IMR-90 (cell line): Measurements from ENCODE around the gene TTC7B. TPM values are rescaled to one million over a fixed set of nuclear protein-coding genes. Genes with fewer than 3 reads are reported as not detected.

ENCODE experiments used
- ATAC-seq: fragments of 200-7000 bp; cut with Tn5 transposase; 2 replicates; pipeline ENCODE4 v1.9.1; 2020; ENCODE audit warnings: low read depth, mild to moderate bottlenecking, moderate library complexity
- BruUV-seq: library from RNA; stranded (reverse); fragments of 400-500 nt; replicated peaks from 2 replicates; lab custom pipeline; 2021; lab: Mats Ljungman, UMichigan
- CTCF ChIA-PET: fragments of 300-600 bp; formaldehyde crosslinking; extraction: SDS; loops from one replicate; lab custom pipeline; 2021; ENCODE audit warnings: antibody characterized with exemption; lab: Yijun Ruan, JAX
- POLR2A ChIA-PET: fragments of 300-600 bp; sonication (Branson Sonifier 250); formaldehyde crosslinking; loops from one replicate; lab custom pipeline; 2022; ENCODE audit warnings: antibody characterized with exemption; ENCODE audit not compliant: unreplicated experiment; lab: Charles Lee
- DNase-seq: peaks from one replicate; pipeline ENCODE4 v3.0.0; 2013
- H2AFZ ChIP-seq: replicated peaks from 2 replicates; pipeline ENCODE3; 2013; ENCODE audit warnings: low read length, mild to moderate bottlenecking; ENCODE audit not compliant: poor library complexity
- H2AK5ac ChIP-seq: 2 replicates; pipeline ENCODE4 v1.6.1; 2013; ENCODE audit warnings: low read depth, low read length, inconsistent platforms
- H2AK9ac ChIP-seq: replicated peaks from 2 replicates; pipeline ENCODE3; 2013; ENCODE audit warnings: mild to moderate bottlenecking, low read depth, low read length, moderate library complexity; ENCODE audit not compliant: poor library complexity
- H2BK120ac ChIP-seq: 2 replicates; pipeline ENCODE4 v1.6.1; 2013; ENCODE audit warnings: low read depth, low read length, inconsistent platforms
- H2BK15ac ChIP-seq: 3 replicates; pipeline ENCODE4 v1.6.1; 2013; ENCODE audit warnings: low read depth, low read length, inconsistent platforms
- H2BK20ac ChIP-seq: 2 replicates; pipeline ENCODE4 v1.6.1; 2013; ENCODE audit warnings: low read depth, mild to moderate bottlenecking, inconsistent platforms, low read length, moderate library complexity
- H2BK5ac ChIP-seq: 2 replicates; pipeline ENCODE4 v1.6.1; 2013; ENCODE audit warnings: mild to moderate bottlenecking, low read depth, low read length, inconsistent platforms; ENCODE audit not compliant: poor library complexity, severe bottlenecking
- H3K14ac ChIP-seq: replicated peaks from 2 replicates; pipeline ENCODE4 v1.6.1; 2013; ENCODE audit warnings: low read depth, low read length, inconsistent platforms
- H3K18ac ChIP-seq: 2 replicates; pipeline ENCODE4 v1.6.1; 2013; ENCODE audit warnings: low read depth, low read length, control low read depth
- H3K23ac ChIP-seq: 2 replicates; pipeline ENCODE4 v1.6.1; 2013; ENCODE audit warnings: low read depth, low read length, inconsistent platforms
- H3K27ac ChIP-seq: 2 replicates; pipeline ENCODE4 v1.5.1; 2013; ENCODE audit warnings: mild to moderate bottlenecking, control low read depth, low read length; ENCODE audit not compliant: insufficient read depth
- H3K27me3 ChIP-seq: 2 replicates; pipeline ENCODE4 v1.6.1; 2013; ENCODE audit warnings: low read length; ENCODE audit not compliant: control insufficient read depth, insufficient read depth
- H3K36me3 ChIP-seq: 2 replicates; pipeline ENCODE4 v1.6.1; 2013; ENCODE audit warnings: low read length, mixed read lengths; ENCODE audit not compliant: control insufficient read depth, insufficient read depth
- H3K4ac ChIP-seq: 2 replicates; pipeline ENCODE4 v1.6.1; 2013; ENCODE audit warnings: low read depth, low read length, inconsistent platforms
- H3K4me1 ChIP-seq: 2 replicates; pipeline ENCODE4 v1.6.1; 2013; ENCODE audit warnings: low read length, mixed read lengths; ENCODE audit not compliant: control insufficient read depth, insufficient read depth
- H3K4me2 ChIP-seq: 2 replicates; pipeline ENCODE4 v1.6.1; 2013; ENCODE audit warnings: low read depth, mild to moderate bottlenecking, control low read depth, low read length, moderate library complexity
- H3K4me3 ChIP-seq: 2 replicates; pipeline ENCODE4 v1.5.1; 2013; ENCODE audit warnings: low read depth, mild to moderate bottlenecking, control low read depth, low read length, moderate library complexity; ENCODE audit not compliant: insufficient read depth
- H3K56ac ChIP-seq: 2 replicates; pipeline ENCODE4 v1.6.1; 2013; ENCODE audit warnings: low read length, inconsistent platforms; ENCODE audit not compliant: insufficient read depth; ENCODE audit errors: extremely low read depth
- H3K79me1 ChIP-seq, 2 experiments: 2 replicates each; pipeline ENCODE4 v1.6.1; 2013; ENCODE audit warnings: low read length in 2 of 2, inconsistent platforms in 1 of 2, low read depth in 1 of 2
- H3K9ac ChIP-seq: 2 replicates; pipeline ENCODE4 v1.6.1; 2013; ENCODE audit warnings: low read depth, low read length, control low read depth
- H3K9me1 ChIP-seq: 2 replicates; pipeline ENCODE4 v1.6.1; 2013; ENCODE audit warnings: low read length, inconsistent platforms; ENCODE audit not compliant: insufficient read depth
- H3K9me3 ChIP-seq: 2 replicates; pipeline ENCODE4 v1.6.1; 2013; ENCODE audit warnings: low read length; ENCODE audit not compliant: control insufficient read depth, insufficient read depth
- H4K20me1 ChIP-seq: 2 replicates; pipeline ENCODE4 v1.6.1; 2013; ENCODE audit warnings: low read length, inconsistent platforms; ENCODE audit not compliant: insufficient read depth
- H4K5ac ChIP-seq: 2 replicates; pipeline ENCODE4 v1.6.1; 2013; ENCODE audit warnings: mild to moderate bottlenecking, low read depth, low read length, control low read depth
- H4K8ac ChIP-seq, 2 experiments: 2 replicates each; pipeline ENCODE4 v1.6.1; 2013; ENCODE audit warnings: low read depth in 2 of 2, low read length in 2 of 2, control low read depth in 1 of 2, inconsistent platforms in 1 of 2
- H4K91ac ChIP-seq: 2 replicates; pipeline ENCODE4 v1.6.1; 2013; ENCODE audit warnings: low read depth, low read length, inconsistent platforms; ENCODE audit not compliant: insufficient read depth
- FOS ChIP-seq: fragments of 150-350 bp; IDR thresholded peaks from 2 replicates; pipeline ENCODE4 v1.6.1; 2016; ENCODE audit warnings: low read depth, low read length
- MAFK ChIP-seq: IDR thresholded peaks from 2 replicates; pipeline ENCODE4 v1.6.1; 2012; ENCODE audit warnings: low read depth, low read length, improper control_type of control experiment
- POLR2A ChIP-seq: IDR thresholded peaks from 2 replicates; pipeline ENCODE4 v1.6.1; 2012; ENCODE audit warnings: mild to moderate bottlenecking, low read depth, low read length
- dilution Hi-C: fragments of 300-500 bp; cut with HindIII; formaldehyde crosslinking; loops from one replicate; pipeline ENCODE4 v1.14.3; 2018; ENCODE audit warnings: low sequenced_read_pairs; ENCODE audit not compliant: unreplicated experiment
- in situ Hi-C: fragments of 300-500 bp; cut with MboI; formaldehyde crosslinking; loops from 3 replicates; pipeline ENCODE4 v1.14.3; 2019; ENCODE audit warnings: low sequenced_read_pairs, inconsistent platforms, mixed read lengths
- intact Hi-C: fragments of 100-400 bp; cut with micrococcal nuclease; formaldehyde crosslinking; loops from 2 replicates; pipeline ENCODE4 v1.10.0; 2022
- polyA plus RNA-seq, 3 experiments: library from polyadenylated mRNA; depleted of rRNA; stranded (reverse); fragments of >200 nt; gene quantifications; 2 replicates each; pipeline ENCODE4 v1.2.3, GENCODE V29; 2012; ENCODE audit warnings: low replicate concordance in 1 of 3
- total RNA-seq: library from RNA; depleted of rRNA; stranded (reverse); fragments of >200 nt; gene quantifications from 2 replicates; pipeline ENCODE4 v1.2.3, GENCODE V29; 2012

TTC7B gene
- total and polyA plus RNA-seq, 2 of the 4 experiments (the other 2 are of a cell fraction): 18.1 to 35.3 TPM

DNA sequence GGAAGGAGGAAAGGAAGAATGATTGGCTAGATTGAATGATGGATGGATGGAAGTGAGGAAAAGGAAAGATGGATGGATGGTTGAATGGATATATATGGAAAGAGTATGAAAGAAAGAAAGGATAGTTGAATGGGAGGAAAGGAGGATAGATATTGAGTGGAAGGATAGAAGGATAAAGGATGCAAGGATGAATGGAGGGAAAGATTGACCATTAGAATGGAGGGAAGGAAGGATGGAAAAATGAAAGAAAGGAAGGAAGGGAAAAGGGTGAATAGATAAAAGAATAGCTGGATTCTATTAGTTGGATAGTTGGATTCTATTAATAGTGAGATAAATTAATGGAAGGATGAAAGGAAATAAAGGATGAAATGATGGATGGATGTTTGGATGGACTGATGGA, 313.5 kb downstream of the TTC7B start:
- Histone ChIP-seq H3K4me1 (no peaks in the 10 kb centered on the region), H4K20me1 (no peaks in the 10 kb centered on the region), H4K8ac (no peak overlapping the region), H3K14ac (no peak overlapping the region), H2BK5ac (no peak overlapping the region), H3K4ac (no peak overlapping the region), H3K9me3 (no peaks in the 10 kb centered on the region), H3K56ac (no peak overlapping the region), H3K4me2 (no peak overlapping the region), H3K9ac (no peak overlapping the region), H2BK15ac (no peak overlapping the region), H3K27me3 (peaks cover 12% of the 10 kb centered on the region), H2AFZ (no peak overlapping the region), H3K18ac (no peak overlapping the region), H2AK9ac (no peak overlapping the region), H3K79me1 (no peaks in the 10 kb centered on the region), H3K27ac (no peak overlapping the region), H3K23ac (no peak overlapping the region), H3K9me1 (no peaks in the 10 kb centered on the region), H4K5ac (no peak overlapping the region), H3K4me3 (no peak overlapping the region), H2BK120ac (no peak overlapping the region), H2BK20ac (no peak overlapping the region), H3K36me3 (no peaks in the 10 kb centered on the region), H4K91ac (no peak overlapping the region), H2AK5ac (no peak overlapping the region)
- ATAC-seq: no peak
- CTCF ChIA-PET: no interaction called here
- dilution Hi-C loops: no loop called here
- DNase-seq: no peak
- POLR2A ChIA-PET: no interaction called here
- no TSS peak for BruUV-seq
- intact Hi-C loops: no loop called here
- TF ChIP-seq MAFK: no peak
- TF ChIP-seq POLR2A: no peak
- TF ChIP-seq FOS: no peak
- in situ Hi-C loops: no loop called here
